Adrenal gland (tissue), 12 donors: ENCODE measurements around the gene GSG1L2. TPM values are rescaled to one million over a fixed set of nuclear protein-coding genes. Genes with fewer than 3 reads are reported as not detected.

ENCODE experiments used
- DNase-seq, 7 donors: peaks; one replicate each; pipeline ENCODE4 v3.0.0-alpha.2; 2019 to 2020
- H3K27ac ChIP-seq, 5 donors: fragments of 200-600 bp; sonication (generic) in 4 of 5; 1 replicate in 3 of 5; 2 replicates in 2 of 5; pipeline versions ENCODE4 v1.5.1 to v1.8.0; 2016 to 2020; ENCODE audit warnings: mild to moderate bottlenecking in 1 of 5
- H3K27me3 ChIP-seq: fragments of 200-600 bp; 2 replicates; pipeline ENCODE4 v1.8.0; 2021
- H3K36me3 ChIP-seq, 2 donors: fragments of 200-600 bp; replicated peaks in 1 of 2; 1 replicate in 1 of 2; 2 replicates in 1 of 2; pipeline versions ENCODE4 v1.5.1 to v1.8.0; 2018 to 2022
- H3K4me1 ChIP-seq, 2 donors: fragments of 200-600 bp; replicated peaks in 1 of 2; 1 replicate in 1 of 2; 2 replicates in 1 of 2; pipeline versions ENCODE4 v1.5.1 to v1.8.0; 2018 to 2021
- H3K4me3 ChIP-seq, 4 donors: fragments of 200-600 bp; sonication (generic) in 3 of 4; one replicate each; pipeline ENCODE4 v1.5.1; 2016 to 2018
- H3K9me3 ChIP-seq, 3 donors: fragments of 200-600 bp; sonication (generic) in 1 of 3; replicated peaks in 1 of 3; 1 replicate in 2 of 3; 2 replicates in 1 of 3; pipeline versions ENCODE4 v1.5.1 to v1.8.0; 2016 to 2021
- POLR2A ChIP-seq, 2 donors: fragments of 450-650 bp; IDR thresholded peaks; one replicate each; pipeline ENCODE4 v1.6.1; 2017; ENCODE audit warnings: antibody characterized with exemption in 2 of 2, mild to moderate bottlenecking in 2 of 2, moderate library complexity in 1 of 2
- WGBS, 4 donors: extraction: QIAGEN DNeasy Blood & Tissue Kit in 2 of 4; methylation state at CpG; one replicate each; pipeline versions ENCODE4 v1.1.5 to v1.1.7; 2013 to 2017; 5-methylcytosine and 5-hydroxymethylcytosine counted together
- intact Hi-C, 2 donors: fragments of 100-400 bp; cut with DNase I; formaldehyde crosslinking; loops; one replicate each; pipeline versions ENCODE4 v1.14.1 to v1.15.0; 2022 to 2023
- polyA plus RNA-seq, 3 donors: library from polyadenylated mRNA; stranded (reverse); fragments of 200-250 nt in 2 of 3; fragments of 350-450 nt in 1 of 3; fragmentation: Illumina TruSeq in 1 of 3; extraction: RNeasy Lipid Tissue Mini Kit (QIAGEN cat#74804) in 1 of 3; gene quantifications; one replicate each; pipeline ENCODE4 v1.2.3, GENCODE V29; 2013 to 2014
- total RNA-seq, 9 donors: library from RNA; depleted of rRNA in 4 of 9; stranded (reverse); fragments of >200 nt in 4 of 9; fragments of 120-200 nt in 1 of 9; fragmentation: NEBNext Ultra II Directional in 1 of 9; extraction: Animal tissue kit (Norgen Biotek cat#: 25700) in 1 of 9; gene quantifications; one replicate each; pipeline versions ENCODE4 v1.1.0 to v1.2.4, GENCODE V29; 2013 to 2023
- TF ChIP-seq, protein P1 (sequence below), 6 experiments: fragments of 450-650 bp in 4 of 6; fragments of 200-600 bp in 2 of 6; sonication (generic) in 1 of 6; IDR thresholded peaks; 1 replicate in 5 of 6; 2 replicates in 1 of 6; pipeline versions ENCODE4 v1.5.1 to v1.8.0; 2016 to 2021; ENCODE audit warnings: antibody characterized with exemption in 6 of 6, mild to moderate bottlenecking in 2 of 6, moderate library complexity in 1 of 6
- donor health status: healthy with polysubstance abuse.
- donor health status: Bipolar disorder and iron deficiency.
- donor health status: DM: yes; HTN: yes; CAD: no.
- donor health status: DM: no; HTN: no; CAD: no.
- donor health status: DM: no; HTN: no; CAD: no.
- donor health status: DM: yes; HTN: yes; CAD: no.

The GSG1L2 gene
- total and polyA plus RNA-seq, 12 donors, result not detected

DNA sequence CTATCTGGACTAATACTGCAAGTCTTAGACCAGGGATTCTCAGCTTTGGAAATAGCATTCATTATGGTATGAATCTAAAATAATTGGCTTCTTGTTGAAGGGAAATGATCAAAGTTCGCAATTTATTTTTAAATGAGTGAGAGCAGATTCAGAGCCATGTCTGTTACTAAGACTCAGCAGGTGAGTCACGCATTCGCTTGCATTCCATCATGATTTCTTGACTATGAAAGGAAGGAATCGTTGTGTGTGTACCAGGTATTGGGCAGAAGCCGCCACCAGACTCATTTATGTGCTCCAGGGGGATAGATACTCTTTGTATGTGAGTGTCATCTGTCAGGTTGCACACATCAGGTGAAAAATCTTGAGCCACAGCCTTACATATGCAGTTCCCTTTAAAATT lies 10.8 kb downstream of the GSG1L2 start:
- no peak for TF ChIP-seq POLR2A (IDR thresholded peaks at IDR 0.05)
- TF ChIP-seq, protein P1, sequence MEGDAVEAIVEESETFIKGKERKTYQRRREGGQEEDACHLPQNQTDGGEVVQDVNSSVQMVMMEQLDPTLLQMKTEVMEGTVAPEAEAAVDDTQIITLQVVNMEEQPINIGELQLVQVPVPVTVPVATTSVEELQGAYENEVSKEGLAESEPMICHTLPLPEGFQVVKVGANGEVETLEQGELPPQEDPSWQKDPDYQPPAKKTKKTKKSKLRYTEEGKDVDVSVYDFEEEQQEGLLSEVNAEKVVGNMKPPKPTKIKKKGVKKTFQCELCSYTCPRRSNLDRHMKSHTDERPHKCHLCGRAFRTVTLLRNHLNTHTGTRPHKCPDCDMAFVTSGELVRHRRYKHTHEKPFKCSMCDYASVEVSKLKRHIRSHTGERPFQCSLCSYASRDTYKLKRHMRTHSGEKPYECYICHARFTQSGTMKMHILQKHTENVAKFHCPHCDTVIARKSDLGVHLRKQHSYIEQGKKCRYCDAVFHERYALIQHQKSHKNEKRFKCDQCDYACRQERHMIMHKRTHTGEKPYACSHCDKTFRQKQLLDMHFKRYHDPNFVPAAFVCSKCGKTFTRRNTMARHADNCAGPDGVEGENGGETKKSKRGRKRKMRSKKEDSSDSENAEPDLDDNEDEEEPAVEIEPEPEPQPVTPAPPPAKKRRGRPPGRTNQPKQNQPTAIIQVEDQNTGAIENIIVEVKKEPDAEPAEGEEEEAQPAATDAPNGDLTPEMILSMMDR (IDR thresholded peaks at IDR 0.05), result no peak

DNA sequence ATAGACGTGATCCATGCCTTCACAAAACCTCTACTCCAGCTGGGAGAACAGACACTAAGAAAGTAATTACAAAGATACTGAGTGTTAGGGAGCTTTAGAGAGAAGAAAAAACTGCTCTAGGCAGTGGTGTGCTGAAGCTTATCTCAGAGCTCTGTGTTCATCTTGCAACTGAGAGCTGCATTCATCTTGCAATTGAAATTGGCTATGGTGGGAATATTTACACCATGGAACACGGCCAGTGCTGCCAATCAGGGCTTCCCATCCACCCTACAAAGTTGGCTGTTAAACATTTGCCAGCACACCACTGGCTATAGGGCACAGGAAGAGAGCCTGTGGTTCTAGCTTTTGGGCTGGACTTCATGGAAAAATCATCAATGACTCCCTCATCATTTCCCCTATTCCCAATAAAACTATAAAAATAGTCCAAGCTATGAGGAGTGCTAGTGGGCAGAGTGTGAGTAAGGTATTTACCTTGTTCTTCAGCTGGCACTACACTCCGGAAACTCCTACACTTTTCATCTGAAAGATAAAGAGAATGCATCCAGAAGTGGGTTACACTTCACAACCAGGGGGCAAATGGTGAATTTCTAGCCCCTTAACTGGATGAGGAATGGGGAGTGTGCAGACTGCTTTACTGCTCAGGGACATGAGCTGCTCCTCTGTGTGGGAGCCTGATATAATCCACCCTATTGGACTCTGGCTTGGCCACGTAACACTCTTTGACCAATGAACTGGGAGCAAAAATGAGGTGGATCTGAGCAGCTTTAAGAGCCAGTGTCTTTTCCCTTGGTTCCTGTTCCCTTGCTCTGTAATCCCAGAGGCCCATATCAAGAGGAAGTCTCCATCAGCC lies 11.6 kb downstream of the GSG1L2 start:
- Histone ChIP-seq H3K27ac (no peak overlapping the region), H3K27me3 (no peaks in the 10 kb centered on the region), H3K4me3 (no peak overlapping the region), H3K36me3 (no peaks in the 10 kb centered on the region), H3K4me1 (no peaks in the 10 kb centered on the region), H3K9me3 (no peaks in the 10 kb centered on the region)
- intact Hi-C loops, result no loop called here
- DNase-seq, result no peak
- WGBS, 4 donors, result 64 to 70% (median 65%) methylated on average over 4 of the region's 4 CpGs
- no peak for TF ChIP-seq POLR2A (IDR thresholded peaks at IDR 0.05)
- TF ChIP-seq, protein P1 (IDR thresholded peaks at IDR 0.05), result no peak

More for the DNA sequence above, 10.8 kb downstream of the GSG1L2 start:
- intact Hi-C loops, result no loop called here
- no peak for DNase-seq
- Histone ChIP-seq H3K4me3 (no peak overlapping the region), H3K36me3 (no peaks in the 10 kb centered on the region), H3K27ac (no peak overlapping the region), H3K9me3 (no peaks in the 10 kb centered on the region), H3K4me1 (no peaks in the 10 kb centered on the region), H3K27me3 (no peaks in the 10 kb centered on the region)
- 77 to 84% (median 80%) methylated on average over 5 of the region's 5 CpGs for WGBS, 4 donors

DNA sequence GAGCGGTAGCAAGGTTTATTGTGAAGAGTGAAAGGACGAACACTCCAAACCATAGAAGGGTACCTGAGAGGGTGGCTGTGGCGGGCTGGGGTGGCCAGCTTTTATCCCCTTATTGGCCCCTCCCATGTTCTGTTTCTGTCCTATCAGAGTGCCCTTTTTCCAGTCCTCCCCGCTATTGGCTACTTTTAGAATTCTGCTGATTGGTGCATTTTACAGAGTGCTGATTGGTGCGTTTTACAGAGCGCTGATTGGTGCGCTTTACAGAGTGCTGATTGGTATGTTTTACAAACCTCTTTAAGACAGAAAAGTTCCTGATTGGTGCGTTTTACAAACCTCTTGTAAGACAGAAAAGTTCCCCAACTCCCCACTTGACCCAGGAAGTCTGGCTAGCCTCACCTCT lies 12.5 kb downstream of the GSG1L2 start:
- no peaks in the 10 kb centered on the region for H3K36me3 ChIP-seq
- H3K4me3 ChIP-seq, result no peak overlapping the region
- DNase-seq, result no peak
- H3K9me3 ChIP-seq, result no peaks in the 10 kb centered on the region
- intact Hi-C loops, result no loop called here
- TF ChIP-seq, protein P1 (IDR thresholded peaks at IDR 0.05), result no peak
- no peak for TF ChIP-seq POLR2A (IDR thresholded peaks at IDR 0.05)
- WGBS, 4 donors, result 87 to 90% (median 88%) methylated on average over 8 of the region's 8 CpGs
- H3K4me1 ChIP-seq, result no peaks in the 10 kb centered on the region
- no peaks in the 10 kb centered on the region for H3K27me3 ChIP-seq
- H3K27ac ChIP-seq, result no peak overlapping the region

DNA sequence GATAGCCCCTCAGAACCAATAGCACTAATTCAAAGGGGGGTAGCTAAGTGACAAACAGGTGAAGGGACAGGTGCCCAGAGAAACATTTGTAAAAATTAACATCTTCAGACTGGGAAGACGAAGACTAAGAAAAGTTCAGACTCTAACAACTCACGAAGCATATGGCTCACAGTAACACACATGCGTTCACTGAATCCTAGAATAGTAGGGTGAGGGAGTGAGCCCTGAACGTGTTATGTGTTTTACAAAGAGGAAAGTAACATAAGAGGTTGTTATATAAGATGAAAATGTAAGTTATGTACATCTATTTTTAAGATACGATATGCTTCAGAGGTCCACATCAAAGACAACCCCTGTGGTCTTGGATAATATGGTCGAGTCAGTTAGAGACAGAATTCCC lies 15.2 kb downstream of the GSG1L2 start:
- no peaks in the 10 kb centered on the region for H3K36me3 ChIP-seq
- H3K9me3 ChIP-seq, result no peaks in the 10 kb centered on the region
- TF ChIP-seq, protein P1 (IDR thresholded peaks at IDR 0.05), result no peak
- TF ChIP-seq POLR2A (IDR thresholded peaks at IDR 0.05), result no peak
- no peaks in the 10 kb centered on the region for H3K4me1 ChIP-seq
- intact Hi-C loops, result no loop called here
- 55 to 60% (median 59%) methylated on average over 6 of the region's 6 CpGs for WGBS, 4 donors
- H3K27ac ChIP-seq, result no peak overlapping the region
- no peak for DNase-seq
- no peaks in the 10 kb centered on the region for H3K27me3 ChIP-seq
- no peak overlapping the region for H3K4me3 ChIP-seq
